B cell (primary cell): ENCODE measurements around the gene AMN1.

Source experiments
- EZH2 ChIP-seq: IDR thresholded peaks from 2 replicates; pipeline ENCODE4 v1.6.1; 2012; ENCODE audit warnings: borderline replicate concordance, low read depth, mild to moderate bottlenecking, moderate library complexity, low read length; ENCODE audit not compliant: insufficient read depth, poor library complexity, severe bottlenecking
- TF ChIP-seq, protein P1 (sequence below): fragments of 200-600 bp; IDR thresholded peaks from one replicate; pipeline ENCODE4 v1.8.0; 2022; ENCODE audit warnings: antibody characterized with exemption, mild to moderate bottlenecking

DNA sequence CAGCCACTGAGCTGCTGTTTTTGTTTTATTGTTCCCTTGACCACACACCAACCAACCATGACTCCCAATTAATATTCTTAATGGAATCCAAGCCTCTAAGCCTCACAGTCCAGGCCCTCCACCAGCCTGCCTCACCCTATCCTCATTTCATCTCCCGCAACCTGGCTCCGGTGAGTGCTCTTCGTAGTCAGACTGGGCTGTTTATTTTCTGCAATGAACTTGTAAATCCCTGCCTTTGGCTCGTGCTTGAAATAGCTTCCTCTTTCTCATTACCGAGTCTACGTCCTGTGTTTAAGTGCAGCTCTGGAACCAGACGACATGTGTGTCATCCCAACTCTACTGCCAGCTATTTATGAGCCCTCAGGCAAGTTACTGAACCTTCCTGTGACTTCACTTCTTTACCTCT lies 81.7 kb downstream of the AMN1 start:
- TF ChIP-seq, protein P1, sequence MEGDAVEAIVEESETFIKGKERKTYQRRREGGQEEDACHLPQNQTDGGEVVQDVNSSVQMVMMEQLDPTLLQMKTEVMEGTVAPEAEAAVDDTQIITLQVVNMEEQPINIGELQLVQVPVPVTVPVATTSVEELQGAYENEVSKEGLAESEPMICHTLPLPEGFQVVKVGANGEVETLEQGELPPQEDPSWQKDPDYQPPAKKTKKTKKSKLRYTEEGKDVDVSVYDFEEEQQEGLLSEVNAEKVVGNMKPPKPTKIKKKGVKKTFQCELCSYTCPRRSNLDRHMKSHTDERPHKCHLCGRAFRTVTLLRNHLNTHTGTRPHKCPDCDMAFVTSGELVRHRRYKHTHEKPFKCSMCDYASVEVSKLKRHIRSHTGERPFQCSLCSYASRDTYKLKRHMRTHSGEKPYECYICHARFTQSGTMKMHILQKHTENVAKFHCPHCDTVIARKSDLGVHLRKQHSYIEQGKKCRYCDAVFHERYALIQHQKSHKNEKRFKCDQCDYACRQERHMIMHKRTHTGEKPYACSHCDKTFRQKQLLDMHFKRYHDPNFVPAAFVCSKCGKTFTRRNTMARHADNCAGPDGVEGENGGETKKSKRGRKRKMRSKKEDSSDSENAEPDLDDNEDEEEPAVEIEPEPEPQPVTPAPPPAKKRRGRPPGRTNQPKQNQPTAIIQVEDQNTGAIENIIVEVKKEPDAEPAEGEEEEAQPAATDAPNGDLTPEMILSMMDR: no peak
- TF ChIP-seq EZH2: no peak
